Peyer's patch (tissue), 4 donors: Measurements from ENCODE around the gene NOP53. TPM values are rescaled to one million over a fixed set of nuclear protein-coding genes. Genes with fewer than 3 reads are reported as not detected.
A peak's percentile ranks its signal among the peaks of the same experiment; 100 is the strongest.
"Not testable (repeated sequence)": the region's sequence is repeated elsewhere in the genome, so short reads cannot be mapped to it uniquely, and the experiment has no call there.

Experiments used
- DNase-seq, 3 donors: peaks; one replicate each; pipeline ENCODE4 v3.0.0-alpha.2; 2017 to 2019
- H3K27ac ChIP-seq, 4 donors: fragments of 200-600 bp; sonication (generic); one replicate each; pipeline ENCODE4 v1.5.1; 2016 to 2019
- H3K27me3 ChIP-seq, 2 donors: fragments of 200-600 bp; sonication (generic); one replicate each; pipeline ENCODE4 v1.5.1; 2019
- H3K36me3 ChIP-seq, 3 donors: fragments of 200-600 bp; sonication (generic); one replicate each; pipeline ENCODE4 v1.5.1; 2016 to 2019
- H3K4me1 ChIP-seq, 4 donors: fragments of 200-600 bp; sonication (generic); one replicate each; pipeline ENCODE4 v1.5.1; 2016 to 2019
- H3K4me3 ChIP-seq, 4 donors: fragments of 200-600 bp; sonication (generic); 1 replicate in 3 of 4; 2 replicates in 1 of 4; pipeline ENCODE4 v1.5.1; 2016 to 2019; ENCODE audit warnings: mild to moderate bottlenecking in 1 of 4
- H3K9me3 ChIP-seq, 4 donors: fragments of 200-600 bp; sonication (generic); one replicate each; pipeline ENCODE4 v1.5.1; 2016 to 2019; ENCODE audit warnings: mild to moderate bottlenecking in 1 of 4
- CTCF ChIP-seq, 6 experiments: fragments of 450-650 bp in 4 of 6; fragments of 200-600 bp in 2 of 6; sonication (generic) in 1 of 6; IDR thresholded peaks; one replicate each; pipeline ENCODE4 v1.5.1; 2017 to 2019; ENCODE audit warnings: antibody characterized with exemption in 6 of 6, mild to moderate bottlenecking in 3 of 6, moderate library complexity in 1 of 6
- POLR2A ChIP-seq, 2 donors: fragments of 450-650 bp; IDR thresholded peaks; one replicate each; pipeline ENCODE4 v1.5.1; 2017; ENCODE audit warnings: antibody characterized with exemption in 2 of 2, mild to moderate bottlenecking in 2 of 2, moderate library complexity in 2 of 2
- total RNA-seq, 4 donors: library from RNA; depleted of rRNA; stranded (reverse); fragments of >200 nt; gene quantifications; one replicate each; pipeline ENCODE4 v1.1.0, GENCODE V29; 2016

The NOP53 gene
- total RNA-seq, 4 donors from 2014 or later = 86.2 to 179 (median 159) TPM

DNA sequence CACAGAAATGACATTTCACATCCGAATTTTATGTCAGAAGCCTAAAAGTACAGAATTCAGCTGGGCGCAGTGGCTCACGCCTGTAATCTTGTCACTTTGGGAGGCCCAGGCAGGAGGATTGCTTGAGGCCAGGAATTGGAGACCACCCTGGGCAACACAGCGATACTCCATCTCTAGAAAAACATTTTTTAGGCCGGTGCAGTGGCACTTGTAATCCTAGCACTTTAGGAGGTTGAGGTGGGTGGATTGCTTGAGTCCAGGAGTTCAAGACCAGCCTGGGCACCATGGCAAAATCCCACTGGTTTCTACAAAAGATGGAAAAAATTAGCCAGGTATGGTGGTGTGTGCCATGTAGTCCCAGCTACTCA, 15.3 kb downstream of the NOP53 start:
- DNase-seq = no peak
- Histone ChIP-seq H3K9me3 (no peaks in the 10 kb centered on the region), H3K36me3 (peaks cover 0 to 24% (median 0%) of the 10 kb centered on the region in 3 donors), H3K4me3 (no peak overlapping the region), H3K27me3 (no peaks in the 10 kb centered on the region), H3K4me1 (peaks cover 0 to 14% (median 3%) of the 10 kb centered on the region in 4 donors), H3K27ac (no peak overlapping the region)
- no peak for TF ChIP-seq POLR2A (IDR thresholded peaks at IDR 0.05)

GRCh38 chr19:47761566-47761965, 16.2 kb downstream of the NOP53 start:
- TF ChIP-seq CTCF (IDR thresholded peaks at IDR 0.05) = no peak
- TF ChIP-seq POLR2A (IDR thresholded peaks at IDR 0.05) = no peak
- Histone ChIP-seq H3K9me3 (no peaks in the 10 kb centered on the region), H3K27ac (no peak overlapping the region), H3K4me1 (peaks cover 0 to 12% (median 3%) of the 10 kb centered on the region in 4 donors), H3K36me3 (peaks cover 0 to 14% (median 0%) of the 10 kb centered on the region in 3 donors), H3K27me3 (no peaks in the 10 kb centered on the region), H3K4me3 (no peak overlapping the region)
- no peak for DNase-seq

DNA sequence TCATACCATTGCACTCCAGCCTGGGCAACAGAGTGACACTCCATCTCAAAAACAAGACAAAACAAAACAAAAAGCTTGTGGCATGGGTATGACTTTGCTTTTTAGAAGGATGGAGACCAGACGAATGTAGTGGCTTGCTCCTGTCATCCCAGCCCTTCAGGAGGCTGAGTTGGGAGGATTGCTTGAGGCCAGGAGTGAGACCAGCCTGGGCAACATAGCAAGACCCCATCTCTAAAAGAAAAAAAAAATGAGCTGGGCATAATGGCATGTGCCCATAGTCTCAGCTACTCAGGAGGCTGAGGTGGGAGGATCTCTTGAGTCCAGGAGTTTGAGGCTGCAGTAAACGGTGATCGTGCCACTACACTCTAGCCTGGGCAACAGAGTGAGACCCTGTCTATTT, 16.8 kb downstream of the NOP53 start:
- H3K4me1 ChIP-seq = peaks cover 0 to 6% (median 0%) of the 10 kb centered on the region in 4 donors
- no peak overlapping the region for H3K27ac ChIP-seq
- TF ChIP-seq POLR2A (IDR thresholded peaks at IDR 0.05) (no peak), CTCF (IDR thresholded peaks at IDR 0.05) (no peak)
- no peaks in the 10 kb centered on the region for H3K9me3 ChIP-seq
- no peak overlapping the region for H3K4me3 ChIP-seq
- DNase-seq = no peak
- peaks cover 0 to 8% (median 0%) of the 10 kb centered on the region in 3 donors for H3K36me3 ChIP-seq
- no peaks in the 10 kb centered on the region for H3K27me3 ChIP-seq

- Histone ChIP-seq H3K4me1 (peaks cover 0 to 4% (median 0%) of the 10 kb centered on the region in 4 donors), H3K27me3 (no peaks in the 10 kb centered on the region), H3K27ac (no peak overlapping the region), H3K9me3 (no peaks in the 10 kb centered on the region), H3K36me3 (peaks cover 0 to 2% (median 0%) of the 10 kb centered on the region in 3 donors), H3K4me3 (no peak overlapping the region)
- DNase-seq = no peak
- TF ChIP-seq POLR2A (IDR thresholded peaks at IDR 0.05) (no peak), CTCF (IDR thresholded peaks at IDR 0.05) (no peak)
These were observed 17.4 kb downstream of the NOP53 start for GRCh38 chr19:47762615-47763308.

GRCh38 chr19:47764705-47765104, 19.4 kb downstream of the NOP53 start:
- H3K4me1 ChIP-seq, H3K4me3 ChIP-seq, H3K27ac ChIP-seq, H3K9me3 ChIP-seq, DNase-seq, H3K27me3 ChIP-seq, H3K36me3 ChIP-seq: not testable (repeated sequence)

DNA sequence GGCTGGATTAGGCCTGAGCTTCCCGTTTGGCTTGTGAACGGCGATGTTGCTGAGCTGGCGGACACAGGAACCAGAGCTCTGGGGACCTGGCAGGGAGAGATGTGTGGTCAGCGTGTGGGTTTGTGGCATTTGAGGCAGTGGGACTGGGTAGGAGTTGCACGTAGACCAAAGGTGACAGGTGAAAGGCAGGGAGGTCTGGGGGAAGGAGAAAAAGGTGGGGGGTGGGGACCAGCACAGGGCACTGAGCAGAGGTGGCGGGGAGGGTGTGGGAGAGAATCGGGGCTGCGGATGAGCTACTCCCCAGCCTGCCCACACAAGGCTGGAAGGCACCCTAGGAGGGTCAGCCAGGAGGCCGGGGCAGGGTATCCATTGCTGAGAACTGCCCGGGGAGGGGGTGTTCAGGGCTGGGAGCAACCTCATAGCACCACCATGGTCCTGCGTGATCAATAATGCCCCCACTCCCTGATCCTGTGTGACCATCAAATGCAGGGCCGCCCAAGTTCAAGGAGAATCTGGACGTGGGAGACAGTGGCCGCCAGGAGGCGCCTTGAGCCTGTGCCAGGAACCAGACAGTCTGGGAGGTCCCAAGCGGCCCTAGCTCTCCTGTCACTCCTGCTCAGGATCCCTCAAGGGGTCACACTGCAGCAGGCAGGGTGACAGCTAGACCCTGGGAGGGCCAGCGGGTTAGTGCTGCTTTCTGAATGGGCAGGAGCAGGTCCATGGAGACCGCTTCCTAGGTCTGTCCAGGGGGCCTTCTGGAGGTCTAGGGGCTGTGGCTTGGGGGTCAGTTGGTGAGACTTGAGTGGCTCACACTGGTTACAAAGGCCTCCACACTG, 20.4 kb downstream of the NOP53 start:
- H3K27ac ChIP-seq = no peak overlapping the region
- no peaks in the 10 kb centered on the region for H3K27me3 ChIP-seq
- H3K9me3 ChIP-seq = no peaks in the 10 kb centered on the region
- peak in 2 of 3 donors; percentile 79 to 83 for DNase-seq
- peak; percentile 13 to 88 (median 68) for TF ChIP-seq CTCF (IDR thresholded peaks at IDR 0.05)
- TF ChIP-seq POLR2A (IDR thresholded peaks at IDR 0.05) = no peak
- H3K4me3 ChIP-seq = no peak overlapping the region
- no peaks in the 10 kb centered on the region for H3K36me3 ChIP-seq
- H3K4me1 ChIP-seq = no peaks in the 10 kb centered on the region
